C4-2B (cell line): ENCODE results near the gene DNAAF5.
A peak's percentile ranks its signal among the peaks of the same experiment; 100 is the strongest.

Experiments used
- H3K27ac ChIP-seq: fragments of 450-650 bp; 2 replicates; pipeline ENCODE4 v1.5.1; 2017
- ZFX ChIP-seq: fragments of 450-650 bp; IDR thresholded peaks from 2 replicates; pipeline ENCODE4 v1.6.1; 2017
- TF ChIP-seq, protein P1 (sequence below): fragments of 450-650 bp; conservative IDR thresholded peaks from 2 replicates; pipeline ENCODE4 v1.5.1; 2017; ENCODE audit warnings: mild to moderate bottlenecking

DNAAF5 gene

DNA sequence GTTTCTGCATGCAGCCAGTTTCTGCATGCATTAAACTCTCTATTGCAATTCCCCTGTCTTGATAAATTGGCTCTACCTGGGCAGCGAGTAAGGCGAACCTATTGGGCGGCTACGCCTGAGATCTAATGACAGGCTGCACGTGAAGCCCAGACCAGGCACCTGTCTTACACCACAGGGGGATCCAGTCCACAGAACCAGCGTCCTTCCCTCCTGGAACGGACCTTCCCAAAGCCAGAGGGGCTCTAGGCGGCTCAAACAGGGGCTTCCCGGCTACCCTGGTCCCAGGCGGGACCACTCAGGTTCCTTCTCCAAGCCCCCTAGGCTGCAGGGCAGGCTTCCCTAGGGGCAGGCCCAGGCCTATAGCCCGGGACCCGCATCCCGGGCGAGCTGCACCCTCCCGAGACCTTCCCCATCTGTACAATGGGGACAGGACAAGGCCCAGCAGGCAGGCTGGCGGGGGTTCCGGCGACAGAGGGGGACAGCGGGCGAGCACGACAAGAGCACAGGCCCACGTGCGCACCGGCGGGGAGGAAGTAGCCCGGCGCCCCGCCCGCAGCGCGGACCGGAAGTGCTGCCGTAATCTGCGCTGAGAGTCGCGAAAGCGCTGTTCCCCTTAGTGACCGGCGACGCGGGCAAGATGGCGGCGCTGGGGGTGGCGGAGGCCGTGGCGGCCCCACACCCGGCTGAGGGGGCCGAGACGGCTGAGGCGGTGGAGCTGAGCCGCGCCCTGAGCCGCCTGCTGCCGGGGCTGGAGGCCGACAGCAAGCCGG is at the start of gene DNAAF5:
Gene DNAAF5, plus strand, starts transcription at position 616 of the 770 bp plus-strand sequence. Its CDS starts 22 bp downstream, at position 638.
- no peak; the same call in 1 of the 2 replicates for TF ChIP-seq ZFX
- TF ChIP-seq, protein P1, sequence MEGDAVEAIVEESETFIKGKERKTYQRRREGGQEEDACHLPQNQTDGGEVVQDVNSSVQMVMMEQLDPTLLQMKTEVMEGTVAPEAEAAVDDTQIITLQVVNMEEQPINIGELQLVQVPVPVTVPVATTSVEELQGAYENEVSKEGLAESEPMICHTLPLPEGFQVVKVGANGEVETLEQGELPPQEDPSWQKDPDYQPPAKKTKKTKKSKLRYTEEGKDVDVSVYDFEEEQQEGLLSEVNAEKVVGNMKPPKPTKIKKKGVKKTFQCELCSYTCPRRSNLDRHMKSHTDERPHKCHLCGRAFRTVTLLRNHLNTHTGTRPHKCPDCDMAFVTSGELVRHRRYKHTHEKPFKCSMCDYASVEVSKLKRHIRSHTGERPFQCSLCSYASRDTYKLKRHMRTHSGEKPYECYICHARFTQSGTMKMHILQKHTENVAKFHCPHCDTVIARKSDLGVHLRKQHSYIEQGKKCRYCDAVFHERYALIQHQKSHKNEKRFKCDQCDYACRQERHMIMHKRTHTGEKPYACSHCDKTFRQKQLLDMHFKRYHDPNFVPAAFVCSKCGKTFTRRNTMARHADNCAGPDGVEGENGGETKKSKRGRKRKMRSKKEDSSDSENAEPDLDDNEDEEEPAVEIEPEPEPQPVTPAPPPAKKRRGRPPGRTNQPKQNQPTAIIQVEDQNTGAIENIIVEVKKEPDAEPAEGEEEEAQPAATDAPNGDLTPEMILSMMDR: no peak
- peak within 1 kb of the TSS; percentile 98 for H3K27ac ChIP-seq

DNA sequence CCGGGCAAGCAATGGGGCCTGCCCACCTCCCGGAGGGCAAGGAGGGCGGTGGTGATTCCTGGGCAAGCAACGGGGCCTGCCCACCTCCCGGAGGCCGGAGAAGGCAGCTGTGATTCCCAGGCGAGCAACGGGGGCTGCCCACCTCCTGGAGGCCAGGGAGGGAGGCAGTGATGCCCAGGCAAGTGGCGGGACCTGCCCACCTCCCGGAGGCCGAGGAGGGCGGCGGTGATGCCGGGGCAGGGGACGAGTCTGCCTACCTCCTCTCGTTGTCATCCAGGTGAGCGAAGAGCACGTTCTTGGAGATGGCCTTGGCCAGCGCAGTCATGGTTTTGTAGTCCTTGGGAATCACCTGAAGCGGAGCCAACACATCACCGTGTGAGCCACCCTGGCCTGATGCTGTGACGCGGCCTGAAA is 49.5 kb upstream of the DNAAF5 start:
- H3K27ac ChIP-seq: no peak overlapping the region
- TF ChIP-seq, protein P1: no peak
- TF ChIP-seq ZFX: no peak

GRCh38 chr7:680411-681127 is 45.9 kb upstream of the DNAAF5 start:
- no peak for TF ChIP-seq ZFX
- TF ChIP-seq, protein P1: no peak

DNA sequence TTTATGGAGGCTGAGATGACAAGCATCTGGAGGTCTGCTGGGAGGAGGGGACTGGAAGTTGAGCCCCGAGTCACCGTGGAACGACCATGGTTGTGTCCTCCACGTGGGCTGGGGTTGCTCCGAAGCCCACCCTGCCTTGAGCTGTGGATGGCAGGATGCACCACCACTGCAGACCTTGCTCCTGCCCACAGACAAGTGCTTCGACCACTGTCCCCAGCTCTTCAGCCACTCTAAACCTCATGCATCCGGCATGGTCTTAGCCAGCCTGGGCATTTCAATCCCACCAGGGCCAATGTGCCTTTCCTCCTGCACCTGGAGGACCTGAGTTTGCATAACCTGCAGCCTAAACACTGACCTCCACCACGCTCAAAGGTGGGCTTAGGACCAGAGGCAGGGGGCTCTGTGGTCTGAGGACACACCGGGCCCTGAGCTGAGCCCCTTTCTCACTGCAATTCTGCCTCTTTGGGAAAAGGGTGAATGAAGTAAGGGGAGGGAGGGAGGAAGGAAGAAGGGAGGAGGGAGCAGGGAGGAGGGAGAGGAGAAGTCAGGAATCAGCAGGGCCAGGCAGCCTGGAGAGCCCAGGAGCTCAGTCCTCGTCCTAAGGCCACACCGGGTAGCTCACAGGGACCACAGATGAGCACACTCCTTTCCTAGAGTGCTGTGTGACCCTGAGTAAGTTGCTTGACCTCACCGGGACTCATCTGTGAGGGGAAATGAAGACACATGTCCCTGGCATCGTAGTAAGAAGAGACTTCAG is 44.8 kb upstream of the DNAAF5 start:
- no peak overlapping the region for H3K27ac ChIP-seq
- TF ChIP-seq, protein P1: no peak
- TF ChIP-seq ZFX: no peak

More at GRCh38 chr7:680411-681127, 45.9 kb upstream of the DNAAF5 start:
- H3K27ac ChIP-seq: no peak overlapping the region

DNA sequence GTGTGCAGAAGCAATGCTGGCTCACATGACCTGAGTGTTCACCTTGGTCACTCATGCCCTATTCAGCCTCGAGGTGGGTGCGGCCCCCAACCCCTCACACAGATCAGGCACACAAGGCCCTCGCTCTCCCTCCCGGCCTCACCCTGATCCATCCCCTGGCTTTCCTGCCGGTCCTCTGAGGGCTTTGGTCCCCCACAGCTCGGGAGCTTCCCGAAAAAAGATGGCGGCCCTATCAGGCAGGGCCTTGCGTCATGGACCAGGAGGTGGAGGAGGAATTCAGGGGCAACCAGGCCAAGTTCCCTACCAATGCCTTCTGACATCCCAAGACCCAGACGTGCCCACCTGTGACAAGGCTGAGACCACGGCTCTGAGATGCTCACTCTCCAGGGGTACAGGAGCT is 43.7 kb upstream of the DNAAF5 start:
- no peak for TF ChIP-seq ZFX
- TF ChIP-seq, protein P1: no peak
- no peak overlapping the region for H3K27ac ChIP-seq

DNA sequence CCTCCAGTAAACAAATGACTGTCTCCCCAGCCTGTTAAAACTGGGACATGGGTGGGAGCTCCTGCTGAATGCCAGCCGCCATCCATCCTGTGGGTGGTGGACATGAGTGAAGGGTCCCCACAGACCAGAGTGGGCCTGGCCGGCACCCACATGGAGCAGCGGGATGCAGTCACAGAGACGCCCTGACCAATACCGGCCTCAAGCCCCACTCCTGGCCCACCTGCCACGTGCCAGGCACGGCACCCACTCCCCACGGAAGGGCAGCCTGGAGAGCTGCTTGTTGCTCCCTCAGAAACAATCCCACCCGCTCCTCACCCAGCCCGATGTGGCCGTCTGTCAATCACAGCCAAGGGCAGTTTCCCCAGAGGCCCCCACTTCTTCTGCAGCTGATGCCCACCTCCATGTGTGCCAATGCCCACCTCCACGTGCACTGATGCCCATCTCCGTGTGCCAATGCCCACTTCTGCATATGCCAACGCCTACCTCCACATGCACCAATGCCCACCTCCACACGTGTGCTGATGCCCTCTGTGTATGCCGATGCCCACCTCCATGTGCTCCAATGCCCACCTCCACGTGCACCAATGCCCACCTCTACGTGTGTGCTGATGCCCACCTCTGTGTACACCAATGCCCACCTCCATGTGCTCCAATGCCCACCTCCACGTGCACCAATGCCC is 42.8 kb upstream of the DNAAF5 start:
- H3K27ac ChIP-seq: no peak overlapping the region
- TF ChIP-seq, protein P1: no peak
- TF ChIP-seq ZFX: no peak
